Liver (tissue), 9 donors: ENCODE results near the gene ZNFX1. TPM values are rescaled to one million over a fixed set of nuclear protein-coding genes. Genes with fewer than 3 reads are reported as not detected.

Experiments used
- DNase-seq: peaks from one replicate; pipeline ENCODE4 v3.0.0-alpha.2; 2017; ENCODE audit warnings: low spot score
- H3K27ac ChIP-seq, 2 donors: one replicate each; pipeline ENCODE4 v1.7.0; 2013; ENCODE audit warnings: inconsistent platforms in 2 of 2, low read length in 2 of 2, control low read depth in 1 of 2, low read depth in 1 of 2, mild to moderate bottlenecking in 1 of 2
- H3K27me3 ChIP-seq, 4 donors: one replicate each; pipeline versions ENCODE4 v1.6.1 to v1.7.0; 2013; ENCODE audit warnings: low read length in 3 of 4, inconsistent platforms in 1 of 4, mild to moderate bottlenecking in 1 of 4, moderate library complexity in 1 of 4; ENCODE audit not compliant: control insufficient read depth in 4 of 4, insufficient read depth in 4 of 4
- H3K36me3 ChIP-seq, 4 donors: one replicate each; pipeline versions ENCODE4 v1.6.1 to v1.7.0; 2013; ENCODE audit warnings: low read length in 3 of 4, mild to moderate bottlenecking in 3 of 4, low read depth in 1 of 4, moderate library complexity in 1 of 4; ENCODE audit not compliant: control insufficient read depth in 4 of 4, insufficient read depth in 3 of 4
- H3K4me1 ChIP-seq, 4 donors: one replicate each; pipeline versions ENCODE4 v1.6.1 to v1.7.0; 2013; ENCODE audit warnings: low read length in 3 of 4, mild to moderate bottlenecking in 3 of 4, moderate library complexity in 1 of 4; ENCODE audit not compliant: control insufficient read depth in 4 of 4, insufficient read depth in 4 of 4
- H3K4me3 ChIP-seq, 3 donors: one replicate each; pipeline versions ENCODE4 v1.6.1 to v1.7.0; 2013; ENCODE audit warnings: low read length in 3 of 3, control low read depth in 1 of 3, low read depth in 1 of 3, mild to moderate bottlenecking in 1 of 3
- H3K9ac ChIP-seq, 2 donors: one replicate each; pipeline ENCODE4 v1.7.0; 2013; ENCODE audit warnings: low read length in 2 of 2, mild to moderate bottlenecking in 2 of 2, moderate library complexity in 2 of 2, control low read depth in 1 of 2, low read depth in 1 of 2
- H3K9me3 ChIP-seq, 4 donors: one replicate each; pipeline versions ENCODE4 v1.6.1 to v1.7.0; 2013; ENCODE audit warnings: low read length in 3 of 4; ENCODE audit not compliant: control insufficient read depth in 4 of 4
- ATF3 ChIP-seq: IDR thresholded peaks from 2 replicates; pipeline ENCODE4 v1.6.1; 2016; ENCODE audit warnings: antibody characterized with exemption
- CTCF ChIP-seq: fragments of 150-350 bp; IDR thresholded peaks from 2 replicates; pipeline ENCODE4 v1.5.1; 2017; ENCODE audit warnings: improper control_type of control experiment, low read depth, low read length; ENCODE audit not compliant: missing input control
- EGR1 ChIP-seq, 2 donors: IDR thresholded peaks; 2 replicates each; pipeline ENCODE4 v1.6.1; 2016 to 2018; ENCODE audit warnings: antibody characterized with exemption in 2 of 2, low read depth in 2 of 2
- FOXA1 ChIP-seq: IDR thresholded peaks from 2 replicates; pipeline ENCODE4 v1.6.1; 2016; ENCODE audit warnings: antibody characterized with exemption
- FOXA2 ChIP-seq: IDR thresholded peaks from 2 replicates; pipeline ENCODE4 v1.6.1; 2016; ENCODE audit warnings: antibody characterized with exemption
- GABPA ChIP-seq, 2 donors: IDR thresholded peaks in 1 of 2; conservative IDR thresholded peaks in 1 of 2; 2 replicates each; pipeline ENCODE4 v1.6.1; 2016; ENCODE audit warnings: antibody characterized with exemption in 2 of 2, mild to moderate bottlenecking in 1 of 2, moderate library complexity in 1 of 2
- HNF4A ChIP-seq, 2 donors: conservative IDR thresholded peaks; 2 replicates each; pipeline ENCODE4 v1.6.1; 2016; ENCODE audit warnings: antibody characterized with exemption in 2 of 2, mild to moderate bottlenecking in 2 of 2
- HNF4G ChIP-seq: IDR thresholded peaks from 2 replicates; pipeline ENCODE4 v1.6.1; 2016; ENCODE audit warnings: antibody characterized with exemption
- JUND ChIP-seq, 2 donors: IDR thresholded peaks; 2 replicates each; pipeline ENCODE4 v1.6.1; 2016; ENCODE audit warnings: antibody characterized with exemption in 2 of 2
- MAX ChIP-seq: IDR thresholded peaks from 2 replicates; pipeline ENCODE4 v1.6.1; 2016; ENCODE audit warnings: antibody characterized with exemption
- NR2F2 ChIP-seq: IDR thresholded peaks from 2 replicates; pipeline ENCODE4 v1.6.1; 2016; ENCODE audit warnings: antibody characterized with exemption
- RAD21 ChIP-seq, 2 donors: IDR thresholded peaks; 2 replicates each; pipeline ENCODE4 v1.6.1; 2016; ENCODE audit warnings: antibody characterized with exemption in 2 of 2, mild to moderate bottlenecking in 2 of 2
- REST ChIP-seq: IDR thresholded peaks from 2 replicates; pipeline ENCODE4 v1.6.1; 2016; ENCODE audit warnings: antibody characterized with exemption, mild to moderate bottlenecking
- RXRA ChIP-seq, 2 donors: IDR thresholded peaks; 2 replicates each; pipeline ENCODE4 v1.6.1; 2017 to 2018; ENCODE audit warnings: antibody characterized with exemption in 2 of 2, mild to moderate bottlenecking in 1 of 2
- SP1 ChIP-seq: IDR thresholded peaks from 2 replicates; pipeline ENCODE4 v1.6.1; 2018; ENCODE audit warnings: antibody characterized with exemption, mild to moderate bottlenecking
- TAF1 ChIP-seq: conservative IDR thresholded peaks from 2 replicates; pipeline ENCODE4 v1.6.1; 2016; ENCODE audit warnings: antibody characterized with exemption, mild to moderate bottlenecking
- YY1 ChIP-seq: IDR thresholded peaks from 2 replicates; pipeline ENCODE4 v1.6.1; 2016; ENCODE audit warnings: antibody characterized with exemption, mild to moderate bottlenecking
- ZBTB33 ChIP-seq: IDR thresholded peaks from 2 replicates; pipeline ENCODE4 v1.6.1; 2016; ENCODE audit warnings: antibody characterized with exemption
- WGBS: extraction: QIAGEN DNeasy Blood & Tissue Kit; methylation state at CpG from one replicate; pipeline ENCODE4 v1.1.7; 2013; 5-methylcytosine and 5-hydroxymethylcytosine counted together
- polyA plus RNA-seq, 2 donors: library from polyadenylated mRNA; stranded (reverse) in 1 of 2; unstranded in 1 of 2; fragments of 200-250 nt in 1 of 2; fragments of >200 nt in 1 of 2; fragmentation: Nextera tagmentation in 1 of 2; extraction: Ambion mirVana in 1 of 2; gene quantifications; one replicate each; pipeline versions ENCODE4 v1.2.1 to v1.2.3, GENCODE V29; 2013 to 2015
- total RNA-seq, 2 donors: library from RNA; depleted of rRNA; stranded (reverse); fragments of >200 nt; gene quantifications; one replicate each; pipeline ENCODE4 v1.2.3, GENCODE V29; 2014
- donor health status: healthy.
- donor health status: healthy.
- donor health status: healthy.
- donor health status: healthy.
- donor health status: healthy.

ZNFX1 gene
- total and polyA plus RNA-seq, 4 donors: 6.9 to 16.1 (median 8.7) TPM

GRCh38 chr20:49230021-49230420 is 47.8 kb downstream of the ZNFX1 start:
- H3K9me3 ChIP-seq: no peaks in the 10 kb centered on the region
- no peak overlapping the region for H3K9ac ChIP-seq
- peaks cover 30 to 71% (median 58%) of the 10 kb centered on the region in 4 donors for H3K36me3 ChIP-seq
- no peak for TF ChIP-seq EGR1 (IDR thresholded peaks at IDR 0.05; ENCODE audit: low read depth in 2 of 2)
- no peak for TF ChIP-seq JUND (IDR thresholded peaks at IDR 0.05)
- no peak for TF ChIP-seq REST
- TF ChIP-seq HNF4A (conservative IDR thresholded peaks at IDR 0.05): no peak
- TF ChIP-seq RAD21 (IDR thresholded peaks at IDR 0.05): no peak
- no peak for TF ChIP-seq CTCF
- no peak for TF ChIP-seq ATF3
- TF ChIP-seq ZBTB33: no peak
- TF ChIP-seq SP1: no peak
- H3K4me1 ChIP-seq: no peaks in the 10 kb centered on the region
- H3K27ac ChIP-seq: no peak overlapping the region
- no peaks in the 10 kb centered on the region for H3K27me3 ChIP-seq
- 93% methylated on average over 10 of the region's 10 CpGs for WGBS
- no peak for DNase-seq
- no peak overlapping the region for H3K4me3 ChIP-seq

- no peaks in the 10 kb centered on the region for H3K4me1 ChIP-seq
- H3K9me3 ChIP-seq: no peaks in the 10 kb centered on the region
- no peak for DNase-seq
- H3K27ac ChIP-seq: no peak overlapping the region
- 94% methylated on average over 2 of the region's 2 CpGs for WGBS
- H3K27me3 ChIP-seq: no peaks in the 10 kb centered on the region
- H3K9ac ChIP-seq: no peak overlapping the region
- H3K36me3 ChIP-seq: peaks cover 32 to 71% (median 58%) of the 10 kb centered on the region in 4 donors
- no peak overlapping the region for H3K4me3 ChIP-seq
- no peak for TF ChIP-seq ZBTB33
- TF ChIP-seq NR2F2: no peak
- no peak for TF ChIP-seq YY1
- no peak for TF ChIP-seq FOXA2
- TF ChIP-seq HNF4A (conservative IDR thresholded peaks at IDR 0.05): no peak
- no peak for TF ChIP-seq GABPA (IDR thresholded peaks at IDR 0.05 in 1 of 2, conservative IDR thresholded peaks at IDR 0.05 in 1 of 2)
- TF ChIP-seq MAX: no peak
- TF ChIP-seq SP1: no peak
- no peak for TF ChIP-seq RAD21 (IDR thresholded peaks at IDR 0.05)
- TF ChIP-seq FOXA1: no peak
- no peak for TF ChIP-seq REST
- TF ChIP-seq RXRA (IDR thresholded peaks at IDR 0.05): no peak
- TF ChIP-seq HNF4G: no peak
- TF ChIP-seq TAF1: no peak
Measured at GRCh38 chr20:49229381-49229780, 48.5 kb downstream of the ZNFX1 start.
